GM23338 (cell line): ENCODE data around the gene LTBP3.
A peak's percentile ranks its signal among the peaks of the same experiment; 100 is the strongest.

Experiments
- CREB1 ChIP-seq: fragments of 250-450 bp; sonication (Bioruptor Pico); IDR thresholded peaks from 2 replicates; pipeline ENCODE4 v1.5.0; 2020; ENCODE audit warnings: low read depth, mild to moderate bottlenecking, moderate library complexity
- CTCF ChIP-seq, 2 experiments: fragments of 200-600 bp in 1 of 2; sonication (generic) in 1 of 2; conservative IDR thresholded peaks; 2 replicates each; pipeline versions ENCODE4 v1.5.1 to v1.6.1; 2016 to 2017; ENCODE audit warnings: antibody characterized with exemption in 2 of 2, low read depth in 2 of 2, mild to moderate bottlenecking in 2 of 2, moderate library complexity in 1 of 2
- ETS1 ChIP-seq: IDR thresholded peaks from 2 replicates; pipeline ENCODE4 v1.6.1; 2016; ENCODE audit warnings: antibody characterized with exemption
- EZH2 ChIP-seq: fragments of 200-600 bp; sonication (generic); IDR thresholded peaks from one replicate; pipeline ENCODE4 v1.8.0; 2017; ENCODE audit warnings: antibody characterized with exemption, mild to moderate bottlenecking, low read depth; ENCODE audit not compliant: unreplicated experiment
- EZH2phosphoT487 ChIP-seq: fragments of 200-600 bp; sonication (generic); IDR thresholded peaks from one replicate; pipeline ENCODE4 v1.8.1; 2018; ENCODE audit warnings: antibody characterized with exemption; ENCODE audit not compliant: unreplicated experiment
- JUNB ChIP-seq: IDR thresholded peaks from one replicate; pipeline ENCODE4 v1.6.1; 2016; ENCODE audit warnings: antibody characterized with exemption; ENCODE audit not compliant: unreplicated experiment
- NANOG ChIP-seq: IDR thresholded peaks from 2 replicates; pipeline ENCODE4 v1.6.1; 2016; ENCODE audit warnings: antibody characterized with exemption, borderline replicate concordance
- POLR2AphosphoS5 ChIP-seq: IDR thresholded peaks from 2 replicates; pipeline ENCODE4 v1.6.1; 2016; ENCODE audit warnings: antibody characterized with exemption, low read depth
- REST ChIP-seq: IDR thresholded peaks from one replicate; pipeline ENCODE4 v1.6.1; 2018; ENCODE audit warnings: antibody characterized with exemption; ENCODE audit not compliant: unreplicated experiment
- STAT1 ChIP-seq: IDR thresholded peaks from one replicate; pipeline ENCODE4 v1.6.1; 2016; ENCODE audit warnings: antibody characterized with exemption; ENCODE audit not compliant: unreplicated experiment
- ZNF114 ChIP-seq: fragments of 250-450 bp; sonication (Bioruptor Pico); IDR thresholded peaks from 2 replicates; pipeline ENCODE4 v1.5.0; 2020; ENCODE audit warnings: mild to moderate bottlenecking, moderate library complexity

- no peak for TF ChIP-seq EZH2
- TF ChIP-seq REST: no peak
- TF ChIP-seq CTCF (conservative IDR thresholded peaks at IDR 0.05; ENCODE audit: low read depth in 2 of 2): no peak
- no peak for TF ChIP-seq JUNB
- no peak for TF ChIP-seq EZH2phosphoT487
- no peak for TF ChIP-seq CREB1 (CRISPR knock-in tag)
- peak; percentile 69 for TF ChIP-seq POLR2AphosphoS5
- TF ChIP-seq ETS1: no peak
- no peak for TF ChIP-seq NANOG
- no peak for TF ChIP-seq STAT1
- TF ChIP-seq ZNF114 (CRISPR knock-in tag): no peak
Measured at GRCh38 chr11:65539744-65540289, 18.3 kb downstream of the LTBP3 start.
